Measurements from ENCODE around the gene MAP3K1. TPM values are rescaled to one million over a fixed set of nuclear protein-coding genes. Genes with fewer than 3 reads are reported as not detected.

Gene MAP3K1
- total RNA-seq, 2 donors from 2014 or later: 31.7 to 40.6 TPM

DNA sequence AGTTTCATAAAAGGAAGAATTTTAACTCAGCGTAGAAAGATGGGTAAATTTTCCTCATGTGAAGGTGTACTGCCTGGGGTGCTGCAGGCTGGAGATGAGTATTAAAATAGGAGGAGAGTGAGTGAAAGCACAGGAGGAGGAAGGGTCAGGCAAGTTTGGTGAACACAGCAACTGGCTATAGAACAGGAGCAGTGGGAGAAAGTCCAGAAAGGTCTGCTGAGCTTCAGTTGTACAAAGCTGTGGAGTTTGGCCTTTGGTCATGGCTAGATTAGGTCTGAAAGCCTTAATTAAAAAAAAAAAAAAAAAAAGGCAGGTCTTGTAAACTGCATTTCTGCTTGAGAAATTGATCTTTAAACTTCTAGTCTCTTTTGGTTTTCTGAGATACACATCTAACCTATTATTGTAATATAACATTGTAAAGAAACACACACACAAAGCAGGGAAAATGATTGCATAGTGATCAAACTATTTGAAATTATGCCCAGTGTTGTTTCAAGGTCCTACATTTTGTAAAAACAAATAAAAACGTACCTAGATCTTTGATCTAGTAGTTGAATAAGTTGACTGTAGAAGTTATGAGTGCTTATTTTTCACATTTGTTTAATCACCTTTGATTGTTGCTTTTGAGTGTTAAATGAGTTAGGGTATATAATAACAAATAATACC lies 43.6 kb downstream of the MAP3K1 start:
- no peaks in the 10 kb centered on the region for H3K27me3 ChIP-seq (replicated peaks; ENCODE audit: insufficient read depth)
- H3K4me1 ChIP-seq (replicated peaks): no peaks in the 10 kb centered on the region
- TF ChIP-seq POLR2A (IDR thresholded peaks at IDR 0.05) (no peak), POLR2AphosphoS5 (IDR thresholded peaks at IDR 0.05) (no peak), CTCF (IDR thresholded peaks at IDR 0.05) (no peak)
- intact Hi-C loops (cut with DNase I): no loop called here
- H3K27ac ChIP-seq: no peak overlapping the region
- no peaks in the 10 kb centered on the region for H3K36me3 ChIP-seq
- 62% methylated on average over 2 of the region's 2 CpGs for WGBS
- H3K4me3 ChIP-seq: no peak overlapping the region
- no peaks in the 10 kb centered on the region for H3K9me3 ChIP-seq
- DNase-seq (ENCODE audit: low spot score): no peak

DNA sequence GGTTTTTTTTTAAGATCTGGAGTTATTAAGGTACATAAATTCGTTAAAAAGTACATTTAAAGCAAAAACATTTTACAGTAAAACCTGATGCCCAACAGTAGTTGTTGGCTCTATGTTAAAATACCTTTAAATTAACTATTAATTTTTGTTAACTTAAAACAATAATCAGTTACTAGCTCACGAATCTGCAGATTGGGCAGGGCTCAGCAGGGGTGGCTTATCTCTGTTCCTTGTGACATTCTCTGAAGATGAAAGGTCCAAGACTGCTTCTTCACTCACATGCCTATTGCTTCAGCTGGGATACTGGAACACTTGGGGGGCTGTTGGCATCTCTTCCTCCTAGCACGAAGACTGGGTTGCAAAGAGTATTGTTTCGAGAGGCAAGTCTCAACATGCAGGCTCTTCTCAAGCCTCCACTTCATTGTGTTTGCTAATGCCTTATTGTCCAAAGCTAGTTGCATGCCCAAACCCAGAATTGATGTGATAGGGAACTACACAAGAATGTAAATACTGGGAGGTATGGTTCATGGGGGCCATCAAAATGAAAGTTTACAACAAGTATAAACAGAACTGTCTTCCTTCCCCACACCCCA lies 46.6 kb downstream of the MAP3K1 start:
- no peaks in the 10 kb centered on the region for H3K36me3 ChIP-seq
- H3K4me1 ChIP-seq (replicated peaks): no peaks in the 10 kb centered on the region
- no peak overlapping the region for H3K27ac ChIP-seq
- H3K9me3 ChIP-seq: no peaks in the 10 kb centered on the region
- no peak for TF ChIP-seq POLR2AphosphoS5 (IDR thresholded peaks at IDR 0.05)
- no peak for TF ChIP-seq CTCF (IDR thresholded peaks at IDR 0.05)
- TF ChIP-seq POLR2A (IDR thresholded peaks at IDR 0.05): no peak
- no peaks in the 10 kb centered on the region for H3K27me3 ChIP-seq (replicated peaks; ENCODE audit: insufficient read depth)
- intact Hi-C loops (cut with DNase I): no loop called here
- H3K4me3 ChIP-seq: no peak overlapping the region
- no peak for DNase-seq (ENCODE audit: low spot score)
- 79% methylated on average over 4 of the region's 4 CpGs for WGBS

- TF ChIP-seq CTCF (IDR thresholded peaks at IDR 0.05): no peak
- TF ChIP-seq POLR2AphosphoS5 (IDR thresholded peaks at IDR 0.05): no peak
- no peak for TF ChIP-seq POLR2A (IDR thresholded peaks at IDR 0.05)
- no peak overlapping the region for H3K4me3 ChIP-seq
- H3K27ac ChIP-seq: no peak overlapping the region
- WGBS: 81% methylated on average over 3 of the region's 3 CpGs
- no peaks in the 10 kb centered on the region for H3K4me1 ChIP-seq (replicated peaks)
- intact Hi-C loops (cut with DNase I): no loop called here
- no peaks in the 10 kb centered on the region for H3K27me3 ChIP-seq (replicated peaks; ENCODE audit: insufficient read depth)
- DNase-seq (ENCODE audit: low spot score): no peak
- no peaks in the 10 kb centered on the region for H3K9me3 ChIP-seq
- H3K36me3 ChIP-seq: no peaks in the 10 kb centered on the region
Measured at GRCh38 chr5:56862909-56863308, 47.6 kb downstream of the MAP3K1 start.

DNA sequence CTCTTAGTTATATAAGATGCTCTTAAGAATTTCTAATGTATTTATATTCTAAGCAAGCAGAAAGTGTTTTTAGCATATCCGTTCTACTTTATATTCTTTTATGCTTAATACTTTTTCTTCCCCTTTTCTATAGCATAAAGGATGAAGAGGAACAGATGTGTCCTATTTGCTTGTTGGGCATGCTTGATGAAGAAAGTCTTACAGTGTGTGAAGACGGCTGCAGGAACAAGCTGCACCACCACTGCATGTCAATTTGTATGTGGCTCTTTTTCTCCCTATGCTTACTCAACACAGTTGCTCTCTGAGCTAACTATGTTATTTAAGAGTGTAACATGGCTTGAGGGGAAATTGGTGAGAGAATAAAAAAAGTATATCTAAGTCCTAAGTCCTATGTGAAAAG lies 56.4 kb downstream of the MAP3K1 start:
- Histone ChIP-seq H3K27ac (no peak overlapping the region), H3K27me3 (replicated peaks; ENCODE audit: insufficient read depth) (no peaks in the 10 kb centered on the region), H3K4me3 (no peak overlapping the region), H3K36me3 (no peaks in the 10 kb centered on the region), H3K9me3 (no peaks in the 10 kb centered on the region), H3K4me1 (replicated peaks) (no peaks in the 10 kb centered on the region)
- DNase-seq (ENCODE audit: low spot score): no peak
- intact Hi-C loops (cut with DNase I): no loop called here
- WGBS: 87% methylated on average over 2 of the region's 2 CpGs
- TF ChIP-seq CTCF (IDR thresholded peaks at IDR 0.05) (no peak), POLR2A (IDR thresholded peaks at IDR 0.05) (no peak), POLR2AphosphoS5 (IDR thresholded peaks at IDR 0.05) (no peak)

- intact Hi-C loops (cut with DNase I): no loop called here
- no peak overlapping the region for H3K27ac ChIP-seq
- no peaks in the 10 kb centered on the region for H3K4me1 ChIP-seq (replicated peaks)
- no peaks in the 10 kb centered on the region for H3K36me3 ChIP-seq
- no peaks in the 10 kb centered on the region for H3K27me3 ChIP-seq (replicated peaks; ENCODE audit: insufficient read depth)
- H3K4me3 ChIP-seq: no peak overlapping the region
- DNase-seq (ENCODE audit: low spot score): no peak
- H3K9me3 ChIP-seq: no peaks in the 10 kb centered on the region
- 85% methylated on average over 3 of the region's 3 CpGs for WGBS
- TF ChIP-seq CTCF (IDR thresholded peaks at IDR 0.05) (no peak), POLR2A (IDR thresholded peaks at IDR 0.05) (no peak), POLR2AphosphoS5 (IDR thresholded peaks at IDR 0.05) (no peak)
Measured at GRCh38 chr5:56873056-56873455, 57.7 kb downstream of the MAP3K1 start.

Measured in prostate gland (tissue), 2 donors.